ENCODE results near the gene ASS1.

The ASS1 gene

DNA sequence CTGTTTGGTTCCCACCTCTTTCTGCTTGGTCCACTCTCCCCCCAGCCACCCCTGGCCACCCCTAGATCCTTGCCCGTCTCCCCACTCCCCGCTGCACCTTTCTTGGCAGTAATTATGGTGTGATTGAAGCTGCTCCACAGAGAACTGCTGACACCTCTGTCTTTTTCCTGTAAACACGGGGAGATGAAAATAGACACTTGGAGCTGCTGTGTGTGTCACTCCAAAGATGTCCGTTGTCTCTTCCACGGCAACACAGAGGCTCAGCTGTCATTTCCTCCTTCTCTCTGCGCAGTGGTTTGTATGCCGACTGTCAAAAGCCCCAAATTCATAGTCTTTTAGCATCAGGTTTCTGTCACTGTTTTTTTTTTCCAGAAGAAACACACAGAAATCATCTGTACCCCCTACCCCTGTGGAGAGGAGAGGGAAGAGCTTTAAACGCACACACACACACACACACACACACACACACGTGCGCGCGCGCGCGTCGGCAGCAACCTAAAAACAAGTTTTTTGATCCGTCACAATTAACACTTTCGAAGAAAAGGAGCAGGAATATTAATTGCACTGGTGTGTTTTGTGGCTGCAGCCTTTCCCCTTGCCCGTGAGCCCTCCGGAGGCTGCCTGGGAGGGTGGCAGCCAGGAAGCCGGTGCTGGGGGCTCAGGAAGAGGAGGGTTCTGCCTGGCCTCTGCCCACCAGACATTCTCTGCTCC, 39.8 kb downstream of the ASS1 start:
- Histone ChIP-seq H3K4me1 (ENCODE audit: control insufficient read depth, insufficient read depth, low read length) (no peaks in the 10 kb centered on the region), H3K27me3 (ENCODE audit: control insufficient read depth, insufficient read depth, low read length) (no peaks in the 10 kb centered on the region), H3K36me3 (ENCODE audit: control insufficient read depth, insufficient read depth, low read length) (peaks cover 8% of the 10 kb centered on the region), H3K4me3 (ENCODE audit: low read depth, low read length) (no peak overlapping the region), H3K9ac (ENCODE audit: low read depth, low read length) (no peak overlapping the region), H3K9me3 (ENCODE audit: control insufficient read depth, insufficient read depth, low read length) (no peaks in the 10 kb centered on the region)

DNA sequence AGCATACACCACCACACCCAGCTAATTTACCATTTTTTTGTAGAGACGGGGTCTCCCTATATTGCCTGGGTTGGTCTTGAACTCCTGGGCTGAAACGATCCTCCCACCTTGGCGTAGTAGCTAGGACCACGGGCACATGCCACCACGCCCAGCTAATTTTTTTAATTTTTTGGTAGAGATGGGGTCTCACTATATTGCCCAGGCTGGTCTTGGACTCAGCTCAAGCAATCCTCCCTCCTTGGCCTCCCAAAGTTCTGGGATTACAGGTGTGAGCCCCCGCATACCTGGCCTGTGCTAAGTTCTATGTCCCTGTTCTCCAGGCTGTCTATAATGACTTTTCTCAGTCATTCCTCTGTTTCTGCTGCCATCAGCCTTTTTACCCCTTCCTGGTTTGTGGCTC, 41.3 kb downstream of the ASS1 start:
- Histone ChIP-seq H3K36me3 (ENCODE audit: control insufficient read depth, insufficient read depth, low read length) (peaks cover 3% of the 10 kb centered on the region), H3K4me3 (ENCODE audit: low read depth, low read length) (no peak overlapping the region), H3K9me3 (ENCODE audit: control insufficient read depth, insufficient read depth, low read length) (no peaks in the 10 kb centered on the region), H3K4me1 (ENCODE audit: control insufficient read depth, insufficient read depth, low read length) (no peaks in the 10 kb centered on the region), H3K27me3 (ENCODE audit: control insufficient read depth, insufficient read depth, low read length) (no peaks in the 10 kb centered on the region), H3K9ac (ENCODE audit: low read depth, low read length) (no peak overlapping the region)

DNA sequence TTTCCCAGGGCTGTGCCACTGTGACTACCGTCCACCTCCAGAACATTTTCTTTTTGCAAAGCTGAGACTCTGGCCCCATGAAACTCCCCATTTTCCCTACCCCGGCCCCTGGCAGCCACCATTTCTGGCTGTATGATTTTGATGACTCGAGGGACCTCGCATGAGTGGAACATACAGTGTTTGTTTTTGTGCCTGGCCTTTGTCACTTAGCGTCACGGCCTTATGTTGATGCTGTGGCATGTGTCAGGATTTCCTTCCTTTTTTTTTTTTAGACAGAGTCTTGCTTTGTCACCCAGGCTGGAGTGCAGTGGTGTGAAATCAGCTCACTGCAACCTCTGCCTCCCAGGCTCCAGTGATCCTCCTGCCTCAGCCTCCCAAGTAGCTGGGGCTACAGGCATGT, 42.7 kb downstream of the ASS1 start:
- Histone ChIP-seq H3K36me3 (ENCODE audit: control insufficient read depth, insufficient read depth, low read length) (peaks cover 9% of the 10 kb centered on the region), H3K4me3 (ENCODE audit: low read depth, low read length) (no peak overlapping the region), H3K4me1 (ENCODE audit: control insufficient read depth, insufficient read depth, low read length) (no peaks in the 10 kb centered on the region), H3K27me3 (ENCODE audit: control insufficient read depth, insufficient read depth, low read length) (no peaks in the 10 kb centered on the region), H3K9me3 (ENCODE audit: control insufficient read depth, insufficient read depth, low read length) (no peaks in the 10 kb centered on the region), H3K9ac (ENCODE audit: low read depth, low read length) (no peak overlapping the region)

DNA sequence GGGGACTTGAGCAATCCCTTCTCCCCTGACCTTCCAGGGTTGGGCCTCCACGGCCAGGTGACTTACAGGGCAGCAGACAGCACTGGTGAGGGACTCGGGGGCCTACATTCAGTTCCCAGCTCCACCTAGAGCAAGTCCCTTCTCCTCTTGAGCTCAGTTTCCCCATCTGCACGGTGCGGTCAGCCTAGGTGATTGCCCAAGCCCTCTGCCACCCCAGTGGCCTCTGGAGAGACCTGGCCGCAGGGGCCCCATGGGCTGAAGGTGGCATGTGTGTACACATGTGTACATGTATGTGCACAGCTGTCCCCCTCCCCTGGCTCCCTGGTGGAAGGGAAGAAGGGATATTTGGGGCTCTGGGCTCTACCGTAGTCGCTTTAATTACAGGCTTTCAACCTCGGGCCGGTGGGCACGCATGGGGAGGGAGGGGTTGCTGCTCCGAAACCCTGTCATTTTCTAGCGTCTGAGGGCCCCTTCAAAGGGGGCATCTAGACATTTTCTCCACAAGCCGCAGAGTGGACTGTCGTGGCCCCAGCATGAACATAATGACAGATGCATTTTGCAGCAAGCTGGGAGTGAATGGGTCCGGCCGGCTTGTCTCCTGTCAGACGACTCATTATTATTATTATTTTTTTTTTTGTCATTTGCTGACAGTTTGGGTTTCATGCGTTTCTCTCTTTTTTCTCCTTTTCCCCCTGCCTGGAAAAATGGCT, 44.0 kb downstream of the ASS1 start:
- Histone ChIP-seq H3K4me1 (ENCODE audit: control insufficient read depth, insufficient read depth, low read length) (no peaks in the 10 kb centered on the region), H3K9me3 (ENCODE audit: control insufficient read depth, insufficient read depth, low read length) (no peaks in the 10 kb centered on the region), H3K36me3 (ENCODE audit: control insufficient read depth, insufficient read depth, low read length) (peaks cover 9% of the 10 kb centered on the region), H3K27me3 (ENCODE audit: control insufficient read depth, insufficient read depth, low read length) (no peaks in the 10 kb centered on the region), H3K4me3 (ENCODE audit: low read depth, low read length) (no peak overlapping the region), H3K9ac (ENCODE audit: low read depth, low read length) (no peak overlapping the region)

DNA sequence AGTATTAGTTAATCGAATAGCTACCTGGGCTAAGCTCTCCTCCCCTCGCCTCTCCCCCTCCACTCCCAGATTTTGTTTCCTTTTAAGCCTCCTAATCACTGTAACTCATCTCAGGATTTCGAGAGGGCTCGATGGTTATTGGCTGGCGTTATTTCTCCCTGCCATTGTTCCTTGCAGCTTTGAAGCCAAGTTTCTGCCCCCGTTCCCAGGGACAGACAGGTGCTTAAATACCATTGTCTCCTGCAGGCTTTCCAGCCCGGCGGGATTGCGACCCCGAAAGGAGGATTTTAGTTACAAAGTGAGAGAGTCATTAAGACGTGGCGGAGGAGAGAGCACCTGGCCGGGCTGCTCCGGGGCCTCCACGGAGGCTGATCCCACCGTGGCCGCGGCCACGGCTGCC, 46.2 kb downstream of the ASS1 start:
- Histone ChIP-seq H3K4me1 (ENCODE audit: control insufficient read depth, insufficient read depth, low read length) (no peaks in the 10 kb centered on the region), H3K36me3 (ENCODE audit: control insufficient read depth, insufficient read depth, low read length) (peaks cover 12% of the 10 kb centered on the region), H3K9ac (ENCODE audit: low read depth, low read length) (no peak overlapping the region)

DNA sequence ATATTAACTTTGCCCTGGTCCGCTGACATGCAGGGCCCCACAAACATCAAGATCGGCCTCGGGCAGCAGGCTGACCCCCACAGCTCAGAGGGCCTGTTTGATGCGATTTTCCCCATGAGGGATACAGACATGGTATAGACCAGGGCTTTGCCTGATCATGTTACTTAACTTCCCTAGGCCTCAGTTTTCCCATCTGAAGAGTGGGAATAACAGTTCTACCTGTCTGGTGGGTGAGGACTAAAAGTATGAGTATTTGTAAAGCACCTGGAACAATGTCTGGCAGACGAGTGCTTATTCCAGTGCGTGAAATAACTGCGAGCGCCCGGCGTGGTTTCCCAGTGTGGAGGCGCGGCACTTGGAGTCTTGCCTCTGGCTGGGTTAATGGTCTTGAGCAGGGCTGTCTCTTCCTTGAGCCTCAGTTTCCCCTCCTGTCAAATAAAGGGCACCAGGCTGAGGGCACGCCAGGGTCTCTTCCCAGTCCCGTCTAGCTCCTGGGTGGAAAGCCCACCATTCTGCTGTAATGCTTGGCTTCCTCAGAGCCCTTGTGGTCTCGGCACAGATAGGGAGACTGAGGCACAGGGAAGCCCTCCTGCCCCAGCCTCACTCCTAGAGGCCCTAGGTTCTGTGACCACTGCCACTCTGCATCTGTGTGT, 47.2 kb downstream of the ASS1 start:
- H3K9me3 ChIP-seq (ENCODE audit: control insufficient read depth, insufficient read depth, low read length) = no peaks in the 10 kb centered on the region
- H3K27me3 ChIP-seq (ENCODE audit: control insufficient read depth, insufficient read depth, low read length) = no peaks in the 10 kb centered on the region
- H3K4me1 ChIP-seq (ENCODE audit: control insufficient read depth, insufficient read depth, low read length) = no peaks in the 10 kb centered on the region
- H3K36me3 ChIP-seq (ENCODE audit: control insufficient read depth, insufficient read depth, low read length) = peaks cover 12% of the 10 kb centered on the region
- H3K9ac ChIP-seq (ENCODE audit: low read depth, low read length) = no peak overlapping the region
- H3K4me3 ChIP-seq (ENCODE audit: low read depth, low read length) = no peak overlapping the region

More for the DNA sequence above, 46.2 kb downstream of the ASS1 start:
- no peak overlapping the region for H3K4me3 ChIP-seq (ENCODE audit: low read depth, low read length)
- no peaks in the 10 kb centered on the region for H3K9me3 ChIP-seq (ENCODE audit: control insufficient read depth, insufficient read depth, low read length)
- no peaks in the 10 kb centered on the region for H3K27me3 ChIP-seq (ENCODE audit: control insufficient read depth, insufficient read depth, low read length)

DNA sequence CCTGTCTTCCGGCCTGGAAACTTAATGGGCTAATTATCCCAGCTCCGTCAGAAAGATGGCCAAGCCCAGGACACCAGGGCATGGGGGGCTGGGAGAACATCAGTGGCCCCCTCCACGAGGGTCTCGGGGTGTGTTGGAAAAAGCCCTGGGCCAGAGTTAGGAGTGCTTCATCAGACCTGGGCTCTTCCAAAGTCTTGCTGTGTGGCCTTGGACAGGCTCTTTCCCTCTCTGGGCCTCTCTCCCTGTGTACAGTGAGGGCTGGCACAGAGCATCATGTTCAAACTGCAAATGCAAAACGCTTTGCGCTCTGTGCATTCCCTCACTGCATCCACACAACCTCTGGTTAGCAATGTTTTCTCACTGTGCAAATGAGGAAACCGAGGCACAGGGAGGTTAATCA, 48.3 kb downstream of the ASS1 start:
- Histone ChIP-seq H3K36me3 (ENCODE audit: control insufficient read depth, insufficient read depth, low read length) (peaks cover 13% of the 10 kb centered on the region), H3K9me3 (ENCODE audit: control insufficient read depth, insufficient read depth, low read length) (no peaks in the 10 kb centered on the region), H3K4me1 (ENCODE audit: control insufficient read depth, insufficient read depth, low read length) (no peaks in the 10 kb centered on the region), H3K27me3 (ENCODE audit: control insufficient read depth, insufficient read depth, low read length) (no peaks in the 10 kb centered on the region), H3K4me3 (ENCODE audit: low read depth, low read length) (no peak overlapping the region), H3K9ac (ENCODE audit: low read depth, low read length) (no peak overlapping the region)

DNA sequence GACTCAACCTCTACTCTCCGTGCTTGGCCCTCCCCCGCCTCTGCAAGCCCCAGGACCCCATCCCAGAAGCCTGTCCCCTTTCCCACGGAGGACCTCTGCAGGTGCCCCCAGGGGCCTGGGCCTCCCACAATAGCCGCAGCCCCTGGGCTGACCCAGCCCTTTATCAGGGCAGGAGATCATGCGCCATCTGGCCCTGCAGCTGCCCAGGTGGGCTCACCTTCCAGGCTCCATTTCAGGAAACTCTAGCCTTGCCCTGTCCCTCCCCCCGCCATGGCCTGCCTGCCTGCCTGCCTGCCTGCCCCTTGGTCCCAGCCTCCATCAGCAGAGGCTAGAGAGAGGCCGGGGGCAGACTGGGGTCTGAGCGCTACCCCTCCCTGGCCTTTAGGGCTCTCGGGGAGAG, 48.7 kb downstream of the ASS1 start:
- H3K9me3 ChIP-seq (ENCODE audit: control insufficient read depth, insufficient read depth, low read length) = no peaks in the 10 kb centered on the region
- H3K4me3 ChIP-seq (ENCODE audit: low read depth, low read length) = no peak overlapping the region
- peaks cover 16% of the 10 kb centered on the region for H3K36me3 ChIP-seq (ENCODE audit: control insufficient read depth, insufficient read depth, low read length)
- H3K27me3 ChIP-seq (ENCODE audit: control insufficient read depth, insufficient read depth, low read length) = no peaks in the 10 kb centered on the region
- H3K9ac ChIP-seq (ENCODE audit: low read depth, low read length) = no peak overlapping the region
- H3K4me1 ChIP-seq (ENCODE audit: control insufficient read depth, insufficient read depth, low read length) = no peaks in the 10 kb centered on the region

DNA sequence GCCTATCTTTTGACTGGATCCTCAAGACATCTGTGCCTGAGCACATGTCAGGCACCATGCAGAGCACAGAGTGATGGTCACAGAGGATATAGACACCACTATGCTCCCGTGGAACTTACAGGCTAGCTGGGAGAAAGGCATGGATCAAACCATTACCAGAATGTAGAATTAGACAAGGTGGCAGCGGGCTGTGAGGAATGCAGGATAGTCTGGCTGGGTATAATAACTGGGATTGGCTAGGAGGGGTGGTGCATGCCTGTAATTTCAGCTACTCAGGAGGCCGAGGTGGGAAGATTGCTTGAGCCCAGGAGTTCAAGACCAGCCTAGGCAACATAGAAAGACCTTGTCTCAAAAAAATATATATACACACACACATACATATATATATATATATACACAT, 50.3 kb downstream of the ASS1 start:
- Histone ChIP-seq H3K4me3 (ENCODE audit: low read depth, low read length) (no peak overlapping the region), H3K9ac (ENCODE audit: low read depth, low read length) (no peak overlapping the region), H3K27me3 (ENCODE audit: control insufficient read depth, insufficient read depth, low read length) (no peaks in the 10 kb centered on the region), H3K36me3 (ENCODE audit: control insufficient read depth, insufficient read depth, low read length) (peaks cover 26% of the 10 kb centered on the region), H3K4me1 (ENCODE audit: control insufficient read depth, insufficient read depth, low read length) (no peaks in the 10 kb centered on the region), H3K9me3 (ENCODE audit: control insufficient read depth, insufficient read depth, low read length) (no peaks in the 10 kb centered on the region)

DNA sequence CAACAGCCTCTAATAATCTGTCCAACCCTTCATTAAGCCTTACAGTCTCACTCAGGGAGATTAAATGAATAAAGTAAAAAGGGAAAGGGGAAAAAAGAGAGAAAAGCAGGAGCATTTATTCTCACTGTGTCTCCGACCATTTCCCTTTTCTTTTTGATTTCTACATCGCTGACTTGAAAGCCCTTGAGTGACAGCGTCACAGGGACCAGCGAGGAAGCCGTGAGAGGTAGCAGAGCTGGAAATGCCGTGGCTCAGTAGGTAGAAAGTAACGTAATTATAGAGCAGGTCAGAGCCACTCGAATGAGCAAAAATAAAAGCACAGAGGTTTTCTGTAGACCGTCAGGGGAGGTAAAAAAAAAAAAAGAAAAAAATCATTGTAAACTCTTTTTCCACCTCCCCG, 52.4 kb downstream of the ASS1 start:
- Histone ChIP-seq H3K27me3 (ENCODE audit: control insufficient read depth, insufficient read depth, low read length) (no peaks in the 10 kb centered on the region), H3K9me3 (ENCODE audit: control insufficient read depth, insufficient read depth, low read length) (no peaks in the 10 kb centered on the region), H3K9ac (ENCODE audit: low read depth, low read length) (no peak overlapping the region), H3K4me1 (ENCODE audit: control insufficient read depth, insufficient read depth, low read length) (no peaks in the 10 kb centered on the region), H3K36me3 (ENCODE audit: control insufficient read depth, insufficient read depth, low read length) (peaks cover 18% of the 10 kb centered on the region), H3K4me3 (ENCODE audit: low read depth, low read length) (no peak overlapping the region)

DNA sequence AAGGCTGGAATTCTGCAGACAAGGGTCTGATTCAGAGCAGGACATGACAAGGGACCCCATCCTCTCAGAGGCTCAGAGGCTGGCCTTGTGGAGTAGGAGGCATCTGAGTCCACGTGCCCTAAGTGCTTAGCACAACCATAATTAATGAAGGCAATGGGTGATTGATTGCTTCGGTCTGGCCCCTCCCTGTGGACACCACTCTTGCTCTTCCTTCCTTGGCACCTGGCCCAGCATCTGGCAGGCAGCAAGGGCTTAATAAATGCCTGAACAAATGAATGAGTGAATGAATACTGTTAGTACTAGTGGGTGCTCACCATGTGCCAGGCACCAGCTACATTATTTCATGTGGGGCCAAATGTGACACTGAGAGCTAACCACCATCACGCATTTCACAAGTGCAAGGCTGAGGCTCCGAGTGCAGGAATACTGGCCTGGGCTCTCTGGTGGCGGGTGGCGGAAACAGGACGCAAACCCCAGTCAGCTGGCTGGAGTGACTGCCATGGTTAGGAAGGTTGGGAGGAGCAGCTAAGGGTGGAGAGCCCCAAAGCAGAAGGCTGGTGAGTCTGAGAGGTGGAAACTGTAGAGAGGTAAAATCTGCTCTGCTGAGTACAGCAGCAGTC, 53.6 kb downstream of the ASS1 start:
- peaks cover 18% of the 10 kb centered on the region for H3K36me3 ChIP-seq (ENCODE audit: control insufficient read depth, insufficient read depth, low read length)

More for the DNA sequence above, 53.6 kb downstream of the ASS1 start:
- Histone ChIP-seq H3K4me3 (ENCODE audit: low read depth, low read length) (no peak overlapping the region), H3K9me3 (ENCODE audit: control insufficient read depth, insufficient read depth, low read length) (no peaks in the 10 kb centered on the region), H3K9ac (ENCODE audit: low read depth, low read length) (no peak overlapping the region), H3K27me3 (ENCODE audit: control insufficient read depth, insufficient read depth, low read length) (no peaks in the 10 kb centered on the region), H3K4me1 (ENCODE audit: control insufficient read depth, insufficient read depth, low read length) (no peaks in the 10 kb centered on the region)
